Caki2 (cell line): ENCODE data around the gene KLF11. TPM values are rescaled to one million over a fixed set of nuclear protein-coding genes. Genes with fewer than 3 reads are reported as not detected.
A peak's percentile ranks its signal among the peaks of the same experiment; 100 is the strongest.

Experiments
- DNase-seq: peaks from one replicate; pipeline ENCODE4 v3.0.0-alpha.2; 2015; ENCODE audit warnings: low read depth
- in situ Hi-C: cut with HindIII; loops from 2 replicates; pipeline ENCODE4 v1.10.0; 2016; ENCODE audit warnings: low sequenced_read_pairs, low pct_unique_long_range_greater_than_20kb, mixed read lengths
- total RNA-seq: library from RNA; depleted of rRNA; stranded (reverse); fragments of >200 nt; shearing (Covaris generic); gene quantifications from 2 replicates; pipeline ENCODE4 v1.2.3, GENCODE V29; 2014; ENCODE audit warnings: low replicate concordance; rRNA removed

Gene KLF11
- 11.7 and 13.1 TPM in 2 replicates for total RNA-seq

- DNase-seq, result peak; percentile 92
- in situ Hi-C loops, result loop anchor here (25.0 kb wide), 1 partner anchor 231 kb away; no protein-coding TSS in a partner anchor
Measured at GRCh38 chr2:10043256-10043905, at the start of gene KLF11. TSS of gene KLF11 (plus strand) at chr2:10043550. CDS start at chr2:10043717, 167 bp downstream.

GRCh38 chr2:9994462-9994861 is 48.9 kb upstream of the KLF11 start:
- in situ Hi-C loops, result no loop called here
- DNase-seq, result no peak

DNA sequence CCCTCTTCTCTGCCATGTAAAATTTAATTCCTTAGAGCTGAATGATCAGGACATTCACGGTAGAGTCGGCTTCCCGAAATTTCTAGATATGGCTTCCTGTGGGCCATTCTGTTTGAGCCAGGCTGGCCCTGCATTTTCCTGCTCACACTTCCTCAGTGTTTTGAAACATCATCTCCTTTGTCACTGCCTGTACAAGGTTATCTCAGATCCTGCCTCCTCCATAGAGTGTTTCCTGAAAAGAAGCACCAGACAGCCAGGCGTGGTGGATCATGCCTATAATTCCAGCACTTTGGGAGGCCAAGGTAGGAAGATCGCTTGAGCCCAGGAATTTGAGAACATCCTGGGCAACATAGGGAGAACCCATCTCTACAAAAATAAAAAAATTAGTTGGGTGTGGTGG is 48.3 kb upstream of the KLF11 start:
- DNase-seq, result no peak
- in situ Hi-C loops, result no loop called here

DNA sequence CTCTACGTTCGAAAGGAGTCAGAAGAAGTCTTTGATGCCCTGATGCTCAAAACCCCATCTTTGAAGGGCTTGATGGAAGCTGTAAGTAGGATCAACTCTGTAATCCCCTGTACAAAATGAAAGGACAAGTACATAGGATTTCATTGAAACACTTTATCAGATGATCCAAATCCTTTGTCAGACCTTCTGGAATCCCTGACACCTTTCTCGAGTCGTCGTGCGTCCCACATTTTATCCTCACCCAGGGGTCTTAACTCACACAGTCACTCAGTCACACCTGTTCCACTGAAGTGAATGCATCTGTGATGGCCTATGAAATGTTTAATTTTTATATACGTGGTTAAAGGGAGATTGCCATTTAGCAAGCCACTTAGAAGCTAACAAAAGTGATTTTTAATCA is 47.0 kb upstream of the KLF11 start:
- in situ Hi-C loops, result no loop called here
- no peak for DNase-seq

GRCh38 chr2:9997936-9998335 is 45.4 kb upstream of the KLF11 start:
- in situ Hi-C loops, result no loop called here
- no peak for DNase-seq

GRCh38 chr2:9998916-9999654 is 44.3 kb upstream of the KLF11 start:
- no peak for DNase-seq
- in situ Hi-C loops, result no loop called here

- no peak for DNase-seq
- in situ Hi-C loops, result no loop called here
Measured at GRCh38 chr2:9999693-10000092, 43.7 kb upstream of the KLF11 start.

GRCh38 chr2:10000541-10000940 is 42.8 kb upstream of the KLF11 start:
- in situ Hi-C loops, result no loop called here
- no peak for DNase-seq

DNA sequence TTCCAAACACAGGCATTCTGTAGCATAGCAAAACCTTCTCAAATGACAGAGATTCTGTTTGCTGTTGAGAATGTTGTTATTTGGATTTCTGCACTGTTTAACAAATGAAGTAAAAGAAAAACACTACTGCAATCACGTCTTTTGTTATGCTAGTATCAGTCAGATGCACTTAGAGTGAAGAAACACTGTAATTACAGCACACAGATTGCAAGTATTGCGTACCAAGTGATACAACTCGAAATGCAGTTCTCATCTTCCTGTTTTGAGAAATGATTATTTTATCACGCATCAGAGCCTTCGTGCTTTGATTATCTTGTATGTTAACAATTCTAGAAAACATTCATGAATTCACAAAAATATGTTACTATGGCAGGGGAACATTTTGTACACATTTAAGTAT is 41.8 kb upstream of the KLF11 start:
- in situ Hi-C loops, result no loop called here
- DNase-seq, result no peak

DNA sequence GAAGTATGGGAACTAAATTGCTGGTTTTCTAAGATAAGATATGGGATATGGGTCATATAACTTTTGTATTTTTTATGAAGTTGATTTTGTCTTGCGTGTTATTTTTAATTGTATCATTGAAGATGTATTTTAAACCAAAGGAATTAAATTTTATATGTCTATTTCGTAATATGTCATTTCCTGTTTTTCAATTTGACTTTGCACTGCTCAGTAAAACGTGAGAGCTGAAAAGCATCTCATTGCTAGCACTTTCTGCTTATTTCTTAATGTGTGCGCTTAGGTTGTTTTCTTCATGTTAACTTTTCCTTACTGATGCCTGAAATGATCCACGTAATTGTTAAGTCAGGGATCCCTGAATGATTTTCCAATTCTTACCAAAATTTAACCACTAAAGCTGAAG is 41.2 kb upstream of the KLF11 start:
- DNase-seq, result no peak
- in situ Hi-C loops, result no loop called here

DNA sequence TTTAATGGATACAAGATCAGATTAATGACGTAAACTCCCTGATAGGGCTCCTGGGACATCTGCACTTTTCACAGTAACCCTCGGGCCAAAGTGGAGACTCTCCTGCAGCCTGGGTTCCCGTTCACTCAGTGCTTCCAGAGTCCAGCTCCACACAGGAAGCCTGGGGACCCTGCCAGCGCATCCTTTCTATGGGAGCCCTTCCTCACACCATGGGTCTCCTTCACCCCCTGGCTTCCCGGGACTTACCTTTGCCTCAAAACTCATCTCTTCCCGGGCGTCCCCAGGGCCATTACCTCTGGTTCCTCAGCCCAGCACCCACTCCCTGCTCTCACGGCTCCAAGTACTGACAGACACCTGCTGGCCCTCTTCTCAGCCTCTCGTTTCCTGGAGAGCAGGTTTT is 40.7 kb upstream of the KLF11 start:
- in situ Hi-C loops, result no loop called here
- no peak for DNase-seq

DNA sequence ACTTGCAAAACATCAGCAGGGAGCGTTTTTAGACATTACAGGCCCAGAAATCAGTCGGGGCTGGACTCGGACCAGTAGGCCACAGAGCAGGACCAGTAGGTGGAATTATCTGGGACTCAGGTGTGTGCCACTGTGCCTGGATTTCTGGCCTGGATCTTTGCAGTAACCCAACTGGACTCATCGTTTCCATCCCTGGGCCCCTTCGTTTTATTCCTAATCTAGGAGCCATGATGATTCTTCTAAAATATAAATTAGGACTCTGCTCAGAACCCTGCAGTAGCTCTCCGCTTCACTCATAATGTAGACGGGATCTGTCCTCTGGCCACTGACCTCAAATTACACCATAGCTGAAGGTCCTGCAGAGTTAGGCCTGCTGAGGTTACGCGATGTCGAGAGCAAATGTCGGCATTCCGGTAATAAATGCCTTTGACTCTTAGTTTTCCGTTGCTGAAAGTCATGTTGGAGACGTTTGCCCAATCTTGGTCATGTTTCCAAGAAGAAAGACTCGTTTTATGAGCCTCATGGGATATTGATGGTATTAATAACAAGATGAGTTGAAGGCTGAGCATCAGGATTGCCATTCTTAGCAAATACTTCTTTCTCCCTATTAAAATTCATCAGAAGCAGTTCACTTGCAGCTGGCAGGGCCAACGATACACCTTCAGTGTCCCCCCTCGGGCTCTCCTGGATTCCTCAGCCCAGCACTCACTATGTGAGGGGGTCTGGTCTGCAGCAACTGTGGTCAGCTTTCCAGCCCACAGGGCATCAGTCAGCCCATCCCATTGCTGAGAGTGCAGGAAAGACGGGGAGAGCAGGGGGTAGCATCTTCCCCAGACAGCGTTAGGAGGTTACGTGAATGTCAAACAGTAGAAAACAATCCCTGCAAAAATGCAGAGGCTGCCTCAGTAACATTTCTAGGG is 39.9 kb upstream of the KLF11 start:
- no peak for DNase-seq
- in situ Hi-C loops, result no loop called here

DNA sequence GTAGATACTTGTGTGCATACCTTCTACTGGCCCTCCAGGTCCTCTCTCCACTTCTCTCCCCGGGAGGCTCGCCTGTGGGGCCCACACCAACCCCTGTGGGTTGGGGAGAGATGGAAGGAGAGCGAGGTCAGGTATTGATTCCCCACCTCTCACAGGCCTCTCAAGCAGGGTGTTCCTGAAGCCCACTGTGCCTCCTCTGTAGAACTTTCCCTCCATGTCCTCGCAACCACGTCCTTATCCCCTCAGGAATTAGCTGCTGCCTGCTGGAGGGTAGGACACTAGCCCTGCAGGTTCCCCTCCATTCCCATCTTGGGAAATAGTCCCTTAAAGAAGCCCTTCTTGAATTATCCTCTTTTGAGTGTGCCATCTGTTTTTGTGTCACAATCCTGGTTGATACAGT is 38.9 kb upstream of the KLF11 start:
- in situ Hi-C loops, result no loop called here

GRCh38 chr2:10004836-10005235 is 38.5 kb upstream of the KLF11 start:
- in situ Hi-C loops, result no loop called here

More for the DNA sequence above, 38.9 kb upstream of the KLF11 start:
- DNase-seq, result no peak

DNA sequence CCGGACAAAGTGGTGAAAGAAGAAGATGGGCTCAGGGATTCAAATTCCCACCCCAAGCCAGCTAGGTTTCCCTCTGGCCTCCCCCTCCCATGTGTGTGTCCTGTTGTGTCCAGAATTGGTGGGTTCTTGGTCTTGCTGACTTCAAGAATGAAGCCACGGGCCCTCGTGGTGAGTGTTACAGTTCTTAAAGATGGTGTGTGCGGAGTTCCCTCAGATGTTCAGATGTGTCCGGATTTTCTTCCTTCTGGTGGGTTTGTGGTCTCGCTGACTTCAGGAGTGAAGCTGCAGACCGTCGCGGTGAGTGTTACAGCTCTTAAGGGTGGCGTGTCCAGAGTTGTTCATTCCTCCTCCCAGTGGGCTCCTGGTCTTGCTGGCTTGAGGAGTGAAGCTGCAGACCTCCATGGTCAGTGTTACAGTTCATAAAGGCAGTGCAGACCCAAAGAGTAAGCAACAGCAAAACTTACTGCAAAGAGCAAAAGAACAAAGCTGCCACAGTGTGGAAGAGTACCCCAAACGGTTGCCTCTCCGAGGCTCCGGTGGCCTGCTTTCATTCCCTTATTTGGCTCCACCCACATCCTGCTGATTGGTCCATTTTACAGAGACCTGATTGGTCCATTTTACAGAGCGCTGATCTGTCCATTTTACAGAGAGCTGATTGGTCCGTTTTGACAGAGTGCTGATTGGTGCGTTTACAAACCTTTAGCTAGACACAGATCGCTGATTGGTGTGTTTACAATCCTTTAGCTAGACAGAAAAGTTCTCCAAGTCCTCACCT is 37.7 kb upstream of the KLF11 start:
- no peak for DNase-seq
- in situ Hi-C loops, result no loop called here

More at GRCh38 chr2:10004836-10005235, 38.5 kb upstream of the KLF11 start:
- no peak for DNase-seq

GRCh38 chr2:10006236-10007161 is 36.9 kb upstream of the KLF11 start:
- DNase-seq, result peak; percentile 58
- in situ Hi-C loops, result no loop called here

DNA sequence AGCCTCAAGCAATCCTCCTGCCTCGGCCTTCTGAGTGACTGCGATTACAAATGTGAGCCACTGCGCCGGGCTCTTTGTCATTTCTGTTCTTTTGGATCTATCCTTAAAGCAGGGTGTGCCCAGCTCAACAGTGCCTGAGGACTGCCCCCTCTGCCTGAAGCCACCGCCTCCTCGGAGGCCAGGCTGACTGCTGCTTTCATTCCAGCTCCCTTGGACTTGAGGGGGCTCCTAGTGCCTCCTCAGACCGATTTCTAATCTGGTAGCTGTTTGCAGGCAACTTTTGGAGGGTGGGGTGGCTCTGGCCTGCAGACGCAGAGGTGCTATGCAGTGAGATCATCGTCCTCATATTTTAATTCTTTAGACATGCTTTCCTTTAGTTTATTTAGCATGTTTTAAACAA is 35.9 kb upstream of the KLF11 start:
- in situ Hi-C loops, result no loop called here
- DNase-seq, result no peak
